NCI-H2196 (cell line): ENCODE results near the gene IL2.

ENCODE experiments used
- DNase-seq: peaks from one replicate; lab custom pipeline; 2025; ENCODE audit not compliant: unreplicated experiment; lab: John Stamatoyannopoulos, UW

Gene IL2

GRCh38 chr4:122456231-122457116 is at the start of gene IL2:
TSS of gene IL2 (minus strand) at chr4:122456725. CDS start at chr4:122456440, 285 bp downstream.
- no peak for DNase-seq

DNA sequence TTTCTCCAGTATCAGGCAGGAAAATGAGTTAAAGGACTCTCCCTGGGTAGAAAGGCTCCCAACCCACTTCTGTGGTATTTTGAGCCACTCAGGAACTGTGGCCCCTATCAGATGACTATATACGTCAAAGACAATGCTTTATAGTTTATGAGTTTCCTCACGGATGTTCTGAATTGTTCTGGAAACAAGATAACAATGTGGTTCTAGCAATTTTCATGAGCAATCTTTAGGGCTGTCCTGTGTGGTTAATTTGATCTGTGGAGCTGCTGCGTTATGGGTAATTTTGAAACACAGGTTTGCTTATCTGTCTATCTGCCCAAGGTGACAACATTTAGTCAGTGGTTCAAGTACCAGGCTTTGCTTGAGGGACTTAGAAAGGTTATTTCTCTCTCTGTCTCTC is 46.7 kb upstream of the IL2 start:
- no peak for DNase-seq

DNA sequence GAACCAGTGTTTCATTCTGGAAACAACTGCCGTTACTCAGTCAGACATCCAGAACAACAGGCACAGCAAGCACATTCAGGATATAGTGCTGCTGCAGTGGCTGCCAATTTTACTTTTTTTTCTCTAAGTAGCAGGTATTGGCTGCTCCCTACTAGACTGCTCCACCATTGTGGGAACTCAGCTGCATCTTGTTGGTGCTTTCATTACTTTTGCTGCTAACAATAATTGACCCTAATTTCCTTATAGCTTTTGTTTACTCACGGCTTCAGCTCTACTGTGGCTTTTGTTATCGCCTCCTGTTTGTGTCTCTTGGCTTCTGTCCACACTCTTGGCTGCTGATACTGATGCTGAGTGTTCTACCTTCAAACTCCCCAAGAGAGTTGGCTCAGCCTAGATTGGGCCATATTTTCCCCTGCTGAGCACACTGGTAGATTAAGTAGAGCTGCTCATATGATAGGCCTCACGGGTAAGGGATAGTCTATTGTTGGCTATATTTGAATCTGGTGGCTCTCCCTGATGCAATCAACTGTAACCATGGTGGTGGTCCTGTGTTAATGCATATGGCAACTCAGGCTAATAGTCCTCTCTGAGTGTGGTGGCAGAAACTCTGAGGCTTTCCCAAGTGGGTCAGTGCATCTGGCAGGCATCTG is 44.5 kb upstream of the IL2 start:
- no peak for DNase-seq

GRCh38 chr4:122489061-122489460 is 32.5 kb upstream of the IL2 start:
- DNase-seq = no peak

- DNase-seq = no peak
These were observed 27.0 kb upstream of the IL2 start for GRCh38 chr4:122483481-122483880.

DNA sequence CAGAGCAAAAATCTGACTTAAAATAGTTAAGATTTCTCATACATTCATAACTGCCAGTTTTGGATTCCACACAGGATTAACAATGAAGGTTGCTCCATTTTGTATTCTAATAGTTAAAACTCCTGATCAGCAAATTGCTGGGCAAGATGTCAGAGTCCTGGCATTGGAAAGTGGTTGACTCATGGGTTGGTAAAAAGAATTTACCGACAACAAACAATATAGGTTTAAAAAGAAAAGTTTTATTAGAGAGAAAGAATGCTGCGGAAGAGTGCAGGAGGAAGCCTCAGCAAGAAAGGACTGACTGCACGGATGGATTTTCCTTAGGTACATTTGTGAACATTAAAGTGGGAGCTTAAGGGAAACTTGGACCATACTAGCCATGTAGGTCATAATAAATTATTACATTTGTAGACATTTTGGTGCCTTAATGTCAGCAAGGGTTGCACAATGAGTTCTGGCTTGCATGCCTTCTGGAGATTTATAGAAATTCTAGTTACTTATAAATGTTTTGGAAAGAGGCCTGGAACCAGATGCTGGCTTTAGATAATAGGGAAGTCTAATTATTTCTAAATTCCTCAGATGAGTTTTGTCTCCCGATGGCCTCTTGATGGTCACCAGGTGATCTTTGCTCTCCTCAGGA is 25.4 kb upstream of the IL2 start:
- no peak for DNase-seq

DNA sequence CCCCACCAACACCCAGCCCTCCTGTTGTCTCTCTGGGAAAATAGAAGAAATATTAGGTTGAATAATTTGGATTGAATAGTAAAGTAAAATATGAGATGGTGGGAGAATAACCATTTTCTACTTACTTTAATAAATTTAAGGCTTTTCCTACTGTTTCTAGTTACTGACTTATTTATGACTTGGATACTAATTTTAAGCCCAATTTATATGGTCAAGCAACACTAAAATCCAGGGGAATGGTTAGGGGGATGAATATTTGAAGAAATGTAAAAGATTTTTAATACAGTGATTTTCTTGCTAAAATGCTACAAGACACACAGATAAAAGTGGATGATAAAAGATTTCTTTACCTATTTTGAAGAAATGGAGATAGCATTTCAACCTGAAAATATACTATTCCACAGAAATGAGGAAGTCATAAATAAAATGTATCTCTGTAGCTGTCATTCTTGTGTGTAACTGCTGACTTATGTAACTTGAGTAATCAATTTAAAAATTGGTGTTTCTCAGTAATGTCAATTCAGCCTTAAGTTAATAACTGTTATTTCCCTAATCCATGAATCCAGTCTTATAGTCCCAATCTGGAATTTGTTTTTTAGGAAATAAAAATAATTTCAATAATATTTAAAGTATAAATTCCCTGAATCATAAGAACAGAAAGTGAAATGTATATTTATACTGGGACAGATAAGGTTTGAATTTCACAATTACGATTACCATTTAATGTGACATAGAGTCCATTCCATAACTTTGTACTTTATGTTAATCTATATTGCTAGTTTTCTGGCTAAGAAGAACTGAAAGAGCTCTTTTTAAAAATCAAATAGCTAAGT is 24.3 kb upstream of the IL2 start:
- no peak for DNase-seq

- DNase-seq = no peak
These were observed 23.5 kb upstream of the IL2 start for GRCh38 chr4:122479935-122480416.

- DNase-seq = no peak
These were observed 20.2 kb upstream of the IL2 start for GRCh38 chr4:122476745-122477144.

- DNase-seq = no peak
These were observed 19.6 kb upstream of the IL2 start for GRCh38 chr4:122476126-122476525.

GRCh38 chr4:122475233-122475632 is 18.7 kb upstream of the IL2 start:
- DNase-seq = no peak

DNA sequence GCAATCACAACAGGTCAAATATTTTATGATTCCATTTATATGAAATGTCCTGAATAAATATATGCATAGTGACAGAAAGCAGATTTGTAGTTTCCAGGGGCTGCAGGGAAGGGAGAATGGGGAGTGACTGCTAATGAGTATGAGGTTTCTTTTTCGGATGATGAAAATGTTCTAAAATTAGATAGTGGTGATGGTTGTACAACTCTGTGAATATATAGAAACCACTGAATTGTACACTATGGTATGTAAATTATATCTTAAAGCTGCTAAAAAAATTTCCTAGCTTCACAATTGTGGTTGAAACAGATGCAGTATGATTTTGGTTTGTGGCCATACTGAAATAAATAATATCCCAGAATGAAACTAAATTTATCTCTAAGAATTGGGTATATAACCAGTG is 12.9 kb upstream of the IL2 start:
- DNase-seq = no peak

DNA sequence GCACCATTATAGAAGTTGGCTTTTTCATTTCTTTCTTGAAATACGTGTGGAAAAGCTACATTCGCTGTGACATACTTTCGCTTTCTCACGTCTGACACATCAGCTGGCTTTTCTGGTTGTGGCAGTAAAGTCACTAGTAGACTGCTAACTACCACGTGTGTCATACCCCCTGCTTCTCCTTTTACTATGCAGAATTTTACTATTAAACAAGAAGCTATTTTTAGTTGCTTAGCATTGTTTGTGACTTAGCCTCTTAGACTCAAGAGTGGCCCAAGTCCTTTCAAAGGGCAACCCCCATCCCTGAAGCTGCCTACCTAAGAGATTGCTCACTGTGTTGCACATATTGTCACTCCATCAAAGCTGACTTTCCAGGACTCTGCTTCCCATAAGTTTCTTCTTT is 2.1 kb upstream of the IL2 start:
- DNase-seq = no peak

- DNase-seq = no peak
These were observed 3.0 kb downstream of the IL2 start for GRCh38 chr4:122453384-122453995.

DNA sequence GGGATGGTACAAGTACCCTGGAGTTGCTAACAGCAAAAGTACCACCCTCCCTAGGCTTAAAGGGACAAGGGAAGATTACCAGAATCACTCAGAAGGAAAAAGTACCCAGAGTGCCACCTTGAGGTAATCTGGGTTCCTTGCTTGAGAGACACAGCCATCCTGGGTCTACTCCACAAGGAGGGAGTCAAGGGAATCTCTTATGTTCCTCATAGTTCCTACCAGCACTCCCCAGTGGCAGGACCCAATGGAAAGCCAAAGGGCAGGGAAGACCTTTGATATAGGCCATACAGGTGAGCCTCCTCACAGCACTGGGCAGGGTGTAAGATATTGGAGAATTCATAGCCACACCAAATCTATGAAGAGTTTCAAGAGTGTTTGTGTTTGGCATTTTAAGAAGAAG is 5.7 kb downstream of the IL2 start:
- DNase-seq = no peak

DNA sequence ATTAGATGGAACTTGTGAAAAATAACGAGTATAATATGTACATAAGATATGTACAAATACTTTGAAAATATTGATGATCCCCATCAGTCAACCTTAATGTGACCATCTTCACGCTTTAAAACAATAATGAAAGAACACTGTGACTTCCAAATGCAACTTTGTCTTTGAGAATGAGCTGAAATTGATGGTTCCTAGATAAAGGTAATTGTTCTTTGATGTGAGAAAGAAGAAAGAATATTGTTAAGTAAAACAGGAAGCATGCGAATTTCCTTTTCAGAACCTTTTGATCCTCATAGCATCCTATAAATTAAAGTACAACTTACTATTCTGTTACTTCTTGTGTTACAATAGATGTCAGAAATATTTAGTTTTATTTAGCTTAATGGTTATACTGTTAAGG is 22.2 kb downstream of the IL2 start:
- DNase-seq = no peak

- no peak for DNase-seq
These were observed 25.2 kb downstream of the IL2 start for GRCh38 chr4:122431351-122431750.

DNA sequence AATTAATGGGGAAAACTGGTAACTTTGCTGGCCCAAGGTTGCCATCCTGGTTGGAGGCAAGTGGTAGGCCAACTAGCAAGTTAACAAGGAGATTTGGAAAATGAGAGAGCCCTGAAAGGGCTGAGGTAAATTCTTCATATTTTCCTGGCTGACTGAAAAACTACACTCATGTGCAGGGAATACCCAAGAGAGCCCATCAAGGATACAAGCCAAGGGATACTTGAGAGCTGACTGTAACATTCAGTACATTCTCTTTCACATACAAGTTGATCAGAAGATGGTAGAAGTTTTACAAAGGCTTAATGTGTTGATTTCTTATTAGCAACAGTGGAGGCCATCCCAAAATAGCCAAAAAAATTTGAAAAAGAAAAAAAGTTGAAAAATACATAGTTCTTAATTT is 33.3 kb downstream of the IL2 start:
- no peak for DNase-seq

DNA sequence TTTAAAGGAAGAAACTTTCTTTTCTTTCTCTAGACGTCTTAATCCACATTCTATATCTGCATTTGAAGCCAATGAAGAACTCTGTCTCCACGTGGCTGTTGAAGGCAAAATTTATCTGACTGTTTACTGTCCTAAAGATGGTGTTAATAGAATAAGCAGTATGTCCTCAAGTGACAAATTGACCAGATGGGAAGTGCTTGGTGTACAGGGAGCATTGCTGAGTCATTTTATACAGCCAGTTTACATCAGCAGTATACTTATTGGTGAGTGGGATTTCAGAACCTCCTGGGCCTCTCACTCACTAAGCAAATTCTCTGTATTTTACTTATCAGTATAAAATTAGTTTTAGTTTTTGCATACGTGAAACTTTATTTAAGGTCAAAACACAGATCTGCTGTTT is 44.0 kb downstream of the IL2 start:
- no peak for DNase-seq

DNA sequence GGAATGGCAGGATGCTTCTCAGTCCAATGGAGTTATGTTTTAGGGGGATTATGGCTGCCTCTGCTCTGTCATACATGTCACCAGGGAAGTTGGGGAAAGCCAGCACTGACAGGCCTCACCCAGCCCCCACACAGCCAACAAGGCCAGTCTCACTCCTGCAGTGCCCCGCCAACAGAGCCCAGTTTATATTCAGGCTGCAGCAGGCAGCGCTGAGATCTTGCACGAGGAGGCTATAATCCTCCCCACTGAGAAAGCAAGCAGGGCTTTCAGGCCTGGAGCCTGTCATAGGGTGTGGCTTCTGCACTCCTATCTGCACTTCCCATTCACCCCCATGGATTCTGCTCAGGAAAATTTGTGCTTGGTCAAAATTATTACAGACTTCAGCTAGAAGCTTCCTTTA is 52.7 kb downstream of the IL2 start:
- no peak for DNase-seq
